Measurements from ENCODE around the gene DAP.

DNA sequence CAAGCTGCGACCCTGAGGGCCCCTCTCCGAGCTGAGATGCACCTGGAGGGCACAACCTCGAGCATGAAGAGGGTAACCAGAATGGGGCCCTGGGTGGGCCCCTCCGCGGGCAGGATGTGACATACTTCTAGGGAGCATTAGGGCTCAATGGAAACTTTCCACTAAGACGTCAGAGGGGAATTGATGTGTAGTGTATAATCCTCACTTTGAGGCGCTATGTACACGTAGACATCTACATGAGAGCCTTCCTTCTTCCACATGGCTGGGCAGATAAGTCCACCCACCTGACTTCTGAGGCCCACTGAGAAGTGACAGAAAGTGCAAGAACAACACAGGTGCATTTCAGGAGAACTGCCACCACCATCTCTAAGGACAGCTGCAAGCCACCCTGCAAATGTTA is 61.0 kb downstream of the DAP start:
- TF ChIP-seq, protein P1, sequence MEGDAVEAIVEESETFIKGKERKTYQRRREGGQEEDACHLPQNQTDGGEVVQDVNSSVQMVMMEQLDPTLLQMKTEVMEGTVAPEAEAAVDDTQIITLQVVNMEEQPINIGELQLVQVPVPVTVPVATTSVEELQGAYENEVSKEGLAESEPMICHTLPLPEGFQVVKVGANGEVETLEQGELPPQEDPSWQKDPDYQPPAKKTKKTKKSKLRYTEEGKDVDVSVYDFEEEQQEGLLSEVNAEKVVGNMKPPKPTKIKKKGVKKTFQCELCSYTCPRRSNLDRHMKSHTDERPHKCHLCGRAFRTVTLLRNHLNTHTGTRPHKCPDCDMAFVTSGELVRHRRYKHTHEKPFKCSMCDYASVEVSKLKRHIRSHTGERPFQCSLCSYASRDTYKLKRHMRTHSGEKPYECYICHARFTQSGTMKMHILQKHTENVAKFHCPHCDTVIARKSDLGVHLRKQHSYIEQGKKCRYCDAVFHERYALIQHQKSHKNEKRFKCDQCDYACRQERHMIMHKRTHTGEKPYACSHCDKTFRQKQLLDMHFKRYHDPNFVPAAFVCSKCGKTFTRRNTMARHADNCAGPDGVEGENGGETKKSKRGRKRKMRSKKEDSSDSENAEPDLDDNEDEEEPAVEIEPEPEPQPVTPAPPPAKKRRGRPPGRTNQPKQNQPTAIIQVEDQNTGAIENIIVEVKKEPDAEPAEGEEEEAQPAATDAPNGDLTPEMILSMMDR (optimal IDR thresholded peaks at IDR 0.05 in 1 of 3, IDR thresholded peaks at IDR 0.05 in 1 of 3, conservative IDR thresholded peaks at IDR 0.05 in 1 of 3; ENCODE audit: extremely low read depth in 1 of 3, insufficient read depth in 2 of 3, low read length in 3 of 3) = no peak
- no peak for TF ChIP-seq EZH2 (IDR thresholded peaks at IDR 0.05; ENCODE audit: low read length)

Measured in keratinocyte (primary cell).